GM19468 (cell line): ENCODE data around the gene CFAP54.

Experiments
- ATAC-seq: cut with Tn5 transposase; IDR thresholded peaks from one replicate; pipeline ENCODE4 v1.9.1; 2021; ENCODE audit warnings: mild to moderate bottlenecking, moderate library complexity, moderate number of reproducible peaks; ENCODE audit not compliant: unreplicated experiment; ENCODE audit errors: extremely low read depth

CFAP54 gene

DNA sequence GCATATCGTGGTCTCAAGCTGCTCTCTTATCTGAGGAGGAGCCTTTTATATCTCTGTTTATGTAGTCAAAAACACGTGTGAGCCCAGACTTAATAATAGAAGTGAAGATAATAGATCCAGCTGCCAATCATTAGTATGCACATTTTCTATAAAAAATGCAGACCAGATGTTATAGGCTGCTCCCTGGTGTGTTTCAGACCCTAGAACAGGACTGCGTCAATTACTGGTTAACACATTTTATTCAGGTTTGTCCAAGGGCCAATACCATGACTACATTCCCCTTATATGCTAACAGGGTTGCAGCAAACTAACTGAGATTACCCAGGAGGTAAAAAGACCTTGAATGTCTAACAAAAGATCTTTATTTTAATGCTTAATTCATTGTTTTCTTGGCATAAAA, 319.2 kb downstream of the CFAP54 start:
- ATAC-seq = no peak

DNA sequence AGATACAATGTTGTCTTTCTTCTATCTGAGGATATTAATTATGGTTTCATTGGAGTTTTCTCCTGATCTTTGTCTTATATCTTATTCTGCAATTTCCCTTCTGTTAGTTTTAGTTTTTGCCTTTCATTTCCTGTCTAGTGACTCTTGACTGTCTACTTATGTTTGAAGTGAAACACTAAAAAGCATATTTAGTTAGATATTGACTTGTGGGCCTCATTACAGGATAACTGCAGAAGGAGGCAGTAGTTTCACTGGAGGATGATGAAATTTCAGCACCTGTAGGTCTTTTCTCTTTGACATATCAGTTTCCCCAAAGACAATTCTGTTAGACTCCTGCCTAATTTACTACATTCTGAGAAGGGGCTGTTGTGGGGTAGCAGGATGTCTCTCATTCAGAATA, 320.1 kb downstream of the CFAP54 start:
- no peak for ATAC-seq

GRCh38 chr12:96810057-96810456, 320.7 kb downstream of the CFAP54 start:
- ATAC-seq = no peak

- no peak for ATAC-seq
These were observed 321.1 kb downstream of the CFAP54 start for GRCh38 chr12:96810477-96810876.

- ATAC-seq = no peak
These were observed 321.7 kb downstream of the CFAP54 start for GRCh38 chr12:96811083-96811482.

- no peak for ATAC-seq
These were observed 322.8 kb downstream of the CFAP54 start for GRCh38 chr12:96812153-96812552.

- ATAC-seq = no peak
These were observed 324.8 kb downstream of the CFAP54 start for GRCh38 chr12:96814200-96814599.

GRCh38 chr12:96821592-96821991, 332.2 kb downstream of the CFAP54 start:
- no peak for ATAC-seq

- no peak for ATAC-seq
These were observed 333.3 kb downstream of the CFAP54 start for GRCh38 chr12:96822641-96823040.

DNA sequence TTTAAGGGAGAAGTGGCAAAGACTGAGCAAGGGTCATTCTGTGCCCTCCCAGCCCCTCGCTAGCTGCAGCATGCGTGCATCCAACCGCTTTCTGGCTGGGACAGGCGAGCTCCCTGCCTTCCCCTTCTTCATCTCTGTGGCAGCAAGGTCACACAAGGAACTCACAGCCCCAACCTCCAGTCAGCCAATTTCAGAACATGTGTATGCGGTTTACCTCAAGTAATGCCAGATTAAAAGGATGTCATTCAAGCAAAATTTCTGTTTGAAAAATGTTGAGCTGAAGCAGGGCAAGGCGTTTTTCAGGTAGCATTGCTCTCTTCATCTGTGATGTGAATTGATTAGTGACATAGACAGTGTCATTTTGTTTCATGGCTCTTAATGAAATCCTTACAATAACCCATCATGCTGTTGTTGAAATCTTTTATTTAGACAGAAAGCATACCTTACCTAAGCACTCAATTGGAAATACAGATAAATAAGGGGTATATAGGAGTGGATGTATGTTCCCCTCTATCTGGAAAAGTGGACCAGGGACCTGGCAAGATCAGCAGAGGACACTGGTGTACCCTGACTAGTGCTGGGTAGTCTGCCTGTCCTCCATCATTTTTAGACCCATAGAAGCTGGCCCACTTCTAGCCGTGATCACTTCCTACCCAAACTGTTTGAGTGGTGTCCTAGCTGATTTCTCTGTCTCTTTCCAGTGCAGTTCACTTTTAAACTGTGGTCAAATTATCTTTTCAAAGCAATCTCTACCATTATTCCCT, 334.9 kb downstream of the CFAP54 start:
- ATAC-seq = no peak

DNA sequence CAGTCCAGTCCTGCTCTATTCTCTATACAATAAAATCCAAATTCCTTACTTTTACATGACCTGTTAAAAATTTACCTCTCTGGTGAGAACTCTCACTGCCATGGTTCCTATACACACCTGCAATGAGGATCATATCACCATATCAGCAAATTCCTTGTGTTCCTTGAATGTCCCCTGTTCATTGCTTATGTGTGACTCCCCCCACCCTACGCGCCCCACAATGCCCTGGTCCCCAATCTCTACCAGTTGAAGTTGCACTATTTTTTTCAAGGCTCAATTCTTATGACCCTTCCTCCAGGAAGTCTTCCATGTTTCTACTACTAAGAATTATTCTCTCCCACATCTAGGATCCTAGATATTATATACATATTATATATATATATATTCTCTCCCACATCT, 335.5 kb downstream of the CFAP54 start:
- no peak for ATAC-seq

GRCh38 chr12:96828169-96828789, 338.9 kb downstream of the CFAP54 start:
- ATAC-seq = no peak

GRCh38 chr12:96829354-96829753, 340.0 kb downstream of the CFAP54 start:
- no peak for ATAC-seq

DNA sequence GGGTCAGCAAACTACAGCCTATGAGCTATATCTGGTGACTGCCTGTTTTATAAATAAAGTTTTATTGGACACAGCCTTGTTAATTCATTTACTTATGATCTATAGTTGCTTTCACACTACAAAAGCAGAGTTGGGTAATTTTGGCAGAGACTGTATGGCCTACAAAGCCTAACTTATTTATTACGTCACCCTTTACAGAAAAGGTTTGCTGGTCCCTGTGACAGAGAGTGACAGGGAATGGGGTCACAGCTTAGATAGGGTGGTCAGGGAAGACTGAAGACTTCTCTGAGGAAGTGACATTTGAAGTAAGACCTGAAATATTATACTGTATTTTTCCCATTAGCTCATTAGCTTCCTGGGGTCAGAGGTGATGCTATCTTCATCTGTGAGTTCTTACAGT, 342.0 kb downstream of the CFAP54 start:
- no peak for ATAC-seq

DNA sequence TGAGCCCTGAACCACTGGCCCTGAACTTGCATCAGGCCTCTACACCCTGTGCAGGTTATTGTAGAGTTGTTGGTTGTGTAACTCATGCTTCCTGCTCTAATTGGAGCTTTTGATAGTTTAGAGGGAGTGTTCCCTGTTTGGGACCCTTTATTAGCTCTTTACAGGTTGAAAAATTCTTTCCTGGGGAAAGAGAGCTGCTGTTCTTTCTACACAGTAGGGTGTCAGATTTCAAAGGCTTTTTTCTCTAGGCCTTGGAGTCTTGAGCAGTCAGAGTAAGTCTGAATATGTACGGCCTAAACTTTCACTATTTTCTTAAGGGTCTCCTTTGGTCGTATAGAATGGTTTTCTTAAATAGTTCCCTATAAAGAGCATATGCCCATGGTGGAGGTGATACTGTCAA, 356.9 kb downstream of the CFAP54 start:
- no peak for ATAC-seq

- no peak for ATAC-seq
These were observed 361.3 kb downstream of the CFAP54 start for GRCh38 chr12:96850676-96851075.

DNA sequence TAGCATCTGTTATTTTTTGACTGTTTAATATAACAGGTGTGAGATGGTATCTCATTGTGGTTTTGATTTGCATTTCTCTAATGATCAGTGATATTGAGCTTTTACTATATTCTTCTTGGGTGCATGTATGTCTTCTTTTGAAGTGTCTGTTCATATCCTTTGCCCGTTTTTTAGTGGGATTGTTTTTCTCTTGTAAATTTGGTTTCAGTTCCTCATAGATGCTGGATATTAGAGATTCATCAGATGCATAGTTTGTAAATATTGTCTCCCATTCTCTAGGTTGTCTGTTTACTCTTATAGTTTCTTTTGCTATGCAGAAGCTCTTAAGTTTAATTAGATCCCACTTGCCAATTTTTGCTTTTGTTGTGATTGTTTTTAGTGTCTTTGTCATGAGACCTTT, 368.8 kb downstream of the CFAP54 start:
- ATAC-seq = no peak

DNA sequence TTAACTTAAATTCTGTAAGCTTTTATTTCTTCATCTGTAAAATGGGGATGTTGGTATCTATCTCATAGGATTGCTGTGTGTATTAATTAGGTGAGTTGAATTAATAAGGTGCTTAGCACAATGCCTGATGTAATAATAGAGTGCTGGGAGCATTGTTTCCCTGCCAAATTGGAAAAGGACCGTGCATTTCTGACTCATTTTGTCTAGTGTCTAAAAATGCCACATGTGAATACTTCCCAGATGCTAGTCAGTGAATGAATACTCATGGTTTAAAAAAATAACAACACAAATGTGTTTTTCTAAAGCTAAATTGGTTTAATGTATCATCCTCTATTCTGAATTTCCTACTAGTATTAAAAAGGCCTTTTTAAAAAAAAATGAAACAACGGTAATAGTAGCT, 372.3 kb downstream of the CFAP54 start:
- ATAC-seq = no peak

DNA sequence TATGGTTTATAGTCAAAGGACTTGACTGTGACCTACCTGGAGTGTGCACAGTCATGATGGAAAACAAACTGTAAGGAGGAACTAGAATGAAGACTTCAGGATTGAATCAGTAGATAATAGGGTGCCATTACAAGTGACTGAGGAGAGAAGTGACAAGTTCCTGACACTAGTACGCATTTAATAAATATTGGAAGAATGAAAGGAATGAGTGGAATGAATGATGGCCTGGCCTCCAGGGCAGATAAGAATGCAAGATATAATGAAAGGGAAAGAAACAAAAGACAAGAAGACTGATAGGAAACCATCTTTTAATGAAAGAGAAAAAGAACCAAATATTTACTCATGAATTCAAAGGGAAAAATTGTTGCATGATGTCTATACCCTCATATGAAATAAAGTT, 372.9 kb downstream of the CFAP54 start:
- no peak for ATAC-seq

- no peak for ATAC-seq
These were observed 375.0 kb downstream of the CFAP54 start for GRCh38 chr12:96864335-96864734.

GRCh38 chr12:96866801-96867590, 377.6 kb downstream of the CFAP54 start:
- no peak for ATAC-seq
